ENCODE data around the gene CGA. TPM values are rescaled to one million over a fixed set of nuclear protein-coding genes. Genes with fewer than 3 reads are reported as not detected.

The CGA gene
- total and polyA plus RNA-seq, 2 donors (not counting 1 experiment from before 2014, with no cell fraction given): not detected

GRCh38 chr6:87092435-87092834 is 2.5 kb downstream of the CGA start:
- DNase-seq (no peak), ATAC-seq (ENCODE audit: low read depth) (no peak)
- Histone ChIP-seq H3K27ac (ENCODE audit: low read length in 2 of 2) (no peak overlapping the region), H3K4me3 (ENCODE audit: control extremely low read depth in 1 of 5, extremely low read depth in 1 of 5, insufficient read depth in 1 of 5, low read depth in 2 of 5, low read length in 4 of 5) (no peak overlapping the region), H3K9me3 (ENCODE audit: control extremely low read depth in 1 of 3, control insufficient read depth in 2 of 3, insufficient read depth in 1 of 3, low read length in 2 of 3) (no peaks in the 10 kb centered on the region), H3K79me2 (ENCODE audit: control insufficient read depth, insufficient read depth, low read length) (no peaks in the 10 kb centered on the region), H3K27me3 (replicated peaks in 1 of 4; ENCODE audit: control extremely low read depth in 1 of 4, control insufficient read depth in 3 of 4, insufficient read depth in 4 of 4, low read length in 3 of 4) (no peaks in the 10 kb centered on the region), H4K20me1 (ENCODE audit: control insufficient read depth, insufficient read depth, low read length, poor library complexity, severe bottlenecking) (no peaks in the 10 kb centered on the region), H3K36me3 (replicated peaks in 1 of 2; ENCODE audit: control extremely low read depth in 1 of 2, control insufficient read depth in 1 of 2, extremely low read depth in 1 of 2, insufficient read depth in 2 of 2, low read length in 1 of 2) (no peaks in the 10 kb centered on the region), H3K4me2 (replicated peaks; ENCODE audit: low read depth, low read length, poor library complexity, severe bottlenecking) (no peak overlapping the region), H3K9ac (ENCODE audit: low read length) (no peak overlapping the region), H2AFZ (ENCODE audit: insufficient read depth, low read depth, low read length, poor library complexity, severe bottlenecking) (no peak overlapping the region), H3K4me1 (ENCODE audit: control insufficient read depth in 2 of 2, insufficient read depth in 2 of 2, low read length in 2 of 2) (no peaks in the 10 kb centered on the region)
- Mint-ChIP-seq H3K4me3 (no peak overlapping the region), H3K4me1 (no peaks in the 10 kb centered on the region), H3K27ac (no peak overlapping the region), H3K27me3 (no peaks in the 10 kb centered on the region), H3K9me3 (ENCODE audit: insufficient read depth) (no peaks in the 10 kb centered on the region)
- WGBS (ENCODE audit: insufficient coverage): 50% methylated on average over 2 of the region's 3 CpGs
- ChIA-PET CTCF (no interaction called here), POLR2A (no interaction called here)
- intact Hi-C loops (cut with micrococcal nuclease): no loop called here
- no peak for TF ChIP-seq CTCF (IDR thresholded peaks at IDR 0.05)
- no peak for TF ChIP-seq EZH2 (IDR thresholded peaks at IDR 0.05; ENCODE audit: borderline replicate concordance, insufficient read depth, low read depth, low read length, poor library complexity, severe bottlenecking)

- H3K4me1 Mint-ChIP-seq: no peaks in the 10 kb centered on the region
- peaks cover 5% of the 10 kb centered on the region for H3K27me3 Mint-ChIP-seq
These were observed 5.8 kb downstream of the CGA start for GRCh38 chr6:87089135-87089534.

More at GRCh38 chr6:87089135-87089534, 5.8 kb downstream of the CGA start:
- H3K79me2 ChIP-seq (ENCODE audit: control insufficient read depth, insufficient read depth, low read length): no peaks in the 10 kb centered on the region
- ChIA-PET POLR2A (no interaction called here), CTCF (interaction anchor here (4.6 kb wide), 1 partner anchor 11 kb away, joined by 19 read pairs; no protein-coding TSS in a partner anchor)
- ATAC-seq (ENCODE audit: low read depth) (no peak), DNase-seq (no peak)
- H3K4me3 ChIP-seq (ENCODE audit: control extremely low read depth in 1 of 5, extremely low read depth in 1 of 5, insufficient read depth in 1 of 5, low read depth in 2 of 5, low read length in 4 of 5): no peak overlapping the region
- H2AFZ ChIP-seq (ENCODE audit: insufficient read depth, low read depth, low read length, poor library complexity, severe bottlenecking): no peak overlapping the region
- H3K27me3 ChIP-seq (replicated peaks in 1 of 4; ENCODE audit: control extremely low read depth in 1 of 4, control insufficient read depth in 3 of 4, insufficient read depth in 4 of 4, low read length in 3 of 4): no peaks in the 10 kb centered on the region
- Mint-ChIP-seq H3K27ac (no peak overlapping the region), H3K9me3 (ENCODE audit: insufficient read depth) (no peaks in the 10 kb centered on the region), H3K4me3 (no peak overlapping the region)
- WGBS (ENCODE audit: insufficient coverage): 100% methylated on average over 1 of the region's 2 CpGs
- intact Hi-C loops (cut with micrococcal nuclease): no loop called here
- H3K4me2 ChIP-seq (replicated peaks; ENCODE audit: low read depth, low read length, poor library complexity, severe bottlenecking): no peak overlapping the region
- H3K36me3 ChIP-seq (replicated peaks in 1 of 2; ENCODE audit: control extremely low read depth in 1 of 2, control insufficient read depth in 1 of 2, extremely low read depth in 1 of 2, insufficient read depth in 2 of 2, low read length in 1 of 2): no peaks in the 10 kb centered on the region
- H3K27ac ChIP-seq (ENCODE audit: low read length in 2 of 2): no peak overlapping the region
- no peaks in the 10 kb centered on the region for H4K20me1 ChIP-seq (ENCODE audit: control insufficient read depth, insufficient read depth, low read length, poor library complexity, severe bottlenecking)
- no peaks in the 10 kb centered on the region for H3K9me3 ChIP-seq (ENCODE audit: control extremely low read depth in 1 of 3, control insufficient read depth in 2 of 3, insufficient read depth in 1 of 3, low read length in 2 of 3)
- no peak overlapping the region for H3K9ac ChIP-seq (ENCODE audit: low read length)
- H3K4me1 ChIP-seq (ENCODE audit: control insufficient read depth in 2 of 2, insufficient read depth in 2 of 2, low read length in 2 of 2): no peaks in the 10 kb centered on the region
- TF ChIP-seq CTCF (IDR thresholded peaks at IDR 0.05) (no peak), EZH2 (IDR thresholded peaks at IDR 0.05; ENCODE audit: borderline replicate concordance, insufficient read depth, low read depth, low read length, poor library complexity, severe bottlenecking) (no peak)
